PC-9 (cell line): Measurements from ENCODE around the gene NME9. TPM values are rescaled to one million over a fixed set of nuclear protein-coding genes. Genes with fewer than 3 reads are reported as not detected.

Source experiments
- BruUV-seq: library from RNA; stranded (reverse); fragments of 400-500 nt; replicated peaks from 2 replicates; lab custom pipeline; 2021; lab: Mats Ljungman, UMichigan
- CTCF ChIA-PET: fragments of 300-600 bp; sonication (Branson Sonifier 250); formaldehyde crosslinking; loops from one replicate; lab custom pipeline; 2022; ENCODE audit warnings: antibody characterized with exemption; lab: Charles Lee
- POLR2A ChIA-PET: fragments of 300-600 bp; sonication (Branson Sonifier 250); formaldehyde crosslinking; loops from one replicate; lab custom pipeline; 2022; ENCODE audit warnings: antibody characterized with exemption; ENCODE audit not compliant: unreplicated experiment; lab: Charles Lee
- DNase-seq, 2 experiments: peaks; one replicate each; pipeline versions ENCODE4 v3.0.0 to v3.0.0-alpha.2; 2015 to 2022; ENCODE audit warnings: mixed read lengths in 1 of 2
- H2AFZ ChIP-seq: fragments of 200-600 bp; sonication (generic); 2 replicates; pipeline ENCODE4 v1.8.1; 2017; ENCODE audit warnings: antibody characterized with exemption
- H3F3A ChIP-seq: fragments of 200-600 bp; sonication (generic); 2 replicates; pipeline ENCODE4 v1.8.1; 2017; ENCODE audit warnings: antibody characterized with exemption, mild to moderate bottlenecking, low read depth; ENCODE audit not compliant: insufficient read depth
- H3K27ac ChIP-seq: fragments of 200-600 bp; sonication (generic); 2 replicates; pipeline ENCODE4 v1.6.1; 2016; ENCODE audit warnings: mixed run types
- H3K27me3 ChIP-seq: fragments of 200-600 bp; sonication (generic); 2 replicates; pipeline ENCODE4 v1.6.1; 2016; ENCODE audit warnings: low read depth, mixed run types; ENCODE audit not compliant: insufficient read depth
- H3K36me3 ChIP-seq: fragments of 200-600 bp; sonication (generic); 2 replicates; pipeline ENCODE4 v1.6.1; 2016; ENCODE audit warnings: low read depth, mixed run types
- H3K4me1 ChIP-seq: fragments of 200-600 bp; sonication (generic); replicated peaks from 2 replicates; pipeline ENCODE4 v1.6.1; 2016; ENCODE audit warnings: mixed run types; ENCODE audit not compliant: insufficient read depth
- H3K4me2 ChIP-seq: fragments of 200-600 bp; sonication (generic); 2 replicates; pipeline ENCODE4 v1.6.1; 2017; ENCODE audit warnings: mixed run types
- H3K4me3 ChIP-seq: fragments of 200-600 bp; sonication (generic); 2 replicates; pipeline ENCODE4 v1.6.1; 2016; ENCODE audit warnings: mixed run types
- H3K79me2 ChIP-seq: fragments of 200-600 bp; sonication (generic); 2 replicates; pipeline ENCODE4 v1.6.1; 2017; ENCODE audit warnings: low read depth, mixed run types
- H3K9me2 ChIP-seq: fragments of 200-600 bp; sonication (generic); 2 replicates; pipeline ENCODE4 v1.8.1; 2017; ENCODE audit warnings: mild to moderate bottlenecking; ENCODE audit not compliant: insufficient read depth
- H3K9me3 ChIP-seq: fragments of 200-600 bp; sonication (generic); 2 replicates; pipeline ENCODE4 v1.8.1; 2016; ENCODE audit warnings: low read depth; ENCODE audit not compliant: insufficient read depth
- H4K20me1 ChIP-seq: fragments of 200-600 bp; sonication (generic); 2 replicates; pipeline ENCODE4 v1.8.1; 2017; ENCODE audit not compliant: insufficient read depth
- EZH2 ChIP-seq: fragments of 200-600 bp; sonication (generic); IDR thresholded peaks from 2 replicates; pipeline ENCODE4 v1.8.0; 2017; ENCODE audit warnings: antibody characterized with exemption, low read depth
- intact Hi-C: fragments of 100-400 bp; cut with micrococcal nuclease; formaldehyde crosslinking; loops from one replicate; pipeline ENCODE4 v1.10.0; 2022; ENCODE audit not compliant: unreplicated experiment
- total RNA-seq: library from RNA; stranded (reverse); gene quantifications from 2 replicates; pipeline ENCODE4 v1.2.3, GENCODE V29; 2021
- TF ChIP-seq, protein P1 (sequence below): fragments of 200-600 bp; sonication (generic); conservative IDR thresholded peaks from 2 replicates; pipeline ENCODE4 v1.6.1; 2017; ENCODE audit warnings: mixed run types, antibody characterized with exemption, mild to moderate bottlenecking, moderate library complexity

Gene NME9
- total RNA-seq, 1 experiment from 2014 or later: not detected

DNA sequence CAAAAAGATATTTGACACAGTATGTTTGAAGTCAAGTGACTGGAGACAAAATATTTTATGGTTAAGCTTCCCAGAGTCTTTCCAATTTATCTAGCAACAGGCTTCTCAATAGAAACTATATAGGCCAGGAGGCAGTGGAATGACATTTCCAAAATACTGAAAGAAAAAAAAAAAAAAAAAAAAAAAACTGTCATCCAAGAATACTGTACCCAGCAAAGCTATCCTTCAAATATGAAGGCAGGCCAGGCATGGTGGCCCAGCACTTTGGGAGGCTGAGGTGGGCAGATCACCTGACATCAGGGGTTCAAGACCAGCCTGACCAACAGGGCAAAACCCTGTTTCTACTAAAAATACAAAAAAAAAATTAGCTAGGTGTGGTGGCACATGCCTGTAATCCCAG lies 20.9 kb downstream of the NME9 start:
- H3K27ac ChIP-seq: no peak overlapping the region
- no peaks in the 10 kb centered on the region for H3K36me3 ChIP-seq
- H3K4me1 ChIP-seq: no peaks in the 10 kb centered on the region
- no peak overlapping the region for H2AFZ ChIP-seq
- ChIA-PET CTCF (no interaction called here), POLR2A (no interaction called here)
- H3K9me2 ChIP-seq: no peaks in the 10 kb centered on the region
- no peaks in the 10 kb centered on the region for H3K79me2 ChIP-seq
- peaks cover 11% of the 10 kb centered on the region; the same call in 1 of the 2 replicates for H3K9me3 ChIP-seq
- no peak overlapping the region for H3K4me3 ChIP-seq
- no peaks in the 10 kb centered on the region for H3F3A ChIP-seq
- no TSS peak for BruUV-seq
- DNase-seq: no peak
- no peaks in the 10 kb centered on the region for H4K20me1 ChIP-seq
- peaks cover 24% of the 10 kb centered on the region for H3K27me3 ChIP-seq
- no peak overlapping the region for H3K4me2 ChIP-seq
- TF ChIP-seq, protein P1, sequence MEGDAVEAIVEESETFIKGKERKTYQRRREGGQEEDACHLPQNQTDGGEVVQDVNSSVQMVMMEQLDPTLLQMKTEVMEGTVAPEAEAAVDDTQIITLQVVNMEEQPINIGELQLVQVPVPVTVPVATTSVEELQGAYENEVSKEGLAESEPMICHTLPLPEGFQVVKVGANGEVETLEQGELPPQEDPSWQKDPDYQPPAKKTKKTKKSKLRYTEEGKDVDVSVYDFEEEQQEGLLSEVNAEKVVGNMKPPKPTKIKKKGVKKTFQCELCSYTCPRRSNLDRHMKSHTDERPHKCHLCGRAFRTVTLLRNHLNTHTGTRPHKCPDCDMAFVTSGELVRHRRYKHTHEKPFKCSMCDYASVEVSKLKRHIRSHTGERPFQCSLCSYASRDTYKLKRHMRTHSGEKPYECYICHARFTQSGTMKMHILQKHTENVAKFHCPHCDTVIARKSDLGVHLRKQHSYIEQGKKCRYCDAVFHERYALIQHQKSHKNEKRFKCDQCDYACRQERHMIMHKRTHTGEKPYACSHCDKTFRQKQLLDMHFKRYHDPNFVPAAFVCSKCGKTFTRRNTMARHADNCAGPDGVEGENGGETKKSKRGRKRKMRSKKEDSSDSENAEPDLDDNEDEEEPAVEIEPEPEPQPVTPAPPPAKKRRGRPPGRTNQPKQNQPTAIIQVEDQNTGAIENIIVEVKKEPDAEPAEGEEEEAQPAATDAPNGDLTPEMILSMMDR: no peak
- TF ChIP-seq EZH2: no peak
- intact Hi-C loops: no loop called here

- CTCF ChIA-PET: no interaction called here
- intact Hi-C loops: no loop called here
Observed at GRCh38 chr3:138307899-138308298, 21.8 kb downstream of the NME9 start.

GRCh38 chr3:138303474-138303873 lies 26.2 kb downstream of the NME9 start:
- no peaks in the 10 kb centered on the region for H4K20me1 ChIP-seq
- H3K4me1 ChIP-seq: no peaks in the 10 kb centered on the region
- DNase-seq: no peak
- no peaks in the 10 kb centered on the region for H3K79me2 ChIP-seq
- no peak overlapping the region for H3K27ac ChIP-seq
- H3K9me3 ChIP-seq: peaks cover 4% of the 10 kb centered on the region; the same call in 1 of the 2 replicates
- H3K4me3 ChIP-seq: no peak overlapping the region
- no peaks in the 10 kb centered on the region for H3K9me2 ChIP-seq
- POLR2A ChIA-PET: no interaction called here
- intact Hi-C loops: no loop called here
- H3K36me3 ChIP-seq: no peaks in the 10 kb centered on the region
- no peak overlapping the region for H2AFZ ChIP-seq
- no TSS peak for BruUV-seq
- H3F3A ChIP-seq: no peaks in the 10 kb centered on the region
- H3K4me2 ChIP-seq: no peak overlapping the region
- TF ChIP-seq, protein P1: no peak
- TF ChIP-seq EZH2: no peak
- CTCF ChIA-PET: interaction anchor here (0.6 kb wide), 1 partner anchor 637 kb away, joined by 3 read pairs; no protein-coding TSS in a partner anchor
- H3K27me3 ChIP-seq: no peaks in the 10 kb centered on the region

More at GRCh38 chr3:138307899-138308298, 21.8 kb downstream of the NME9 start:
- H3K9me3 ChIP-seq: peaks cover 11% of the 10 kb centered on the region; the same call in 1 of the 2 replicates
- no TSS peak for BruUV-seq
- no peaks in the 10 kb centered on the region for H3F3A ChIP-seq
- H3K36me3 ChIP-seq: no peaks in the 10 kb centered on the region
- peaks cover 24% of the 10 kb centered on the region for H3K27me3 ChIP-seq
- no peaks in the 10 kb centered on the region for H3K79me2 ChIP-seq
- H2AFZ ChIP-seq: no peak overlapping the region
- H3K27ac ChIP-seq: no peak overlapping the region
- POLR2A ChIA-PET: no interaction called here
- H3K4me3 ChIP-seq: no peak overlapping the region
- DNase-seq: no peak
- no peaks in the 10 kb centered on the region for H4K20me1 ChIP-seq
- no peak overlapping the region for H3K4me2 ChIP-seq
- TF ChIP-seq, protein P1: no peak
- no peak for TF ChIP-seq EZH2
- no peaks in the 10 kb centered on the region for H3K4me1 ChIP-seq
- no peaks in the 10 kb centered on the region for H3K9me2 ChIP-seq
